Stimulated activated CD8-positive, alpha-beta memory T cell treated with anti-CD3 and anti-CD28 coated beads, Interleukin-7, amount 100 ng/mL, for 1 hour (primary cell): Measurements from ENCODE around the gene DENND1A.

Experiments
- DNase-seq, 2 donors: peaks; one replicate each; pipeline ENCODE4 v3.0.0-alpha.2; 2020; ENCODE audit warnings: low read depth in 2 of 2

Gene DENND1A

GRCh38 chr9:123540457-123540856 lies 389.5 kb downstream of the DENND1A start:
- DNase-seq, result no peak

GRCh38 chr9:123537809-123538208 lies 392.1 kb downstream of the DENND1A start:
- no peak for DNase-seq

DNA sequence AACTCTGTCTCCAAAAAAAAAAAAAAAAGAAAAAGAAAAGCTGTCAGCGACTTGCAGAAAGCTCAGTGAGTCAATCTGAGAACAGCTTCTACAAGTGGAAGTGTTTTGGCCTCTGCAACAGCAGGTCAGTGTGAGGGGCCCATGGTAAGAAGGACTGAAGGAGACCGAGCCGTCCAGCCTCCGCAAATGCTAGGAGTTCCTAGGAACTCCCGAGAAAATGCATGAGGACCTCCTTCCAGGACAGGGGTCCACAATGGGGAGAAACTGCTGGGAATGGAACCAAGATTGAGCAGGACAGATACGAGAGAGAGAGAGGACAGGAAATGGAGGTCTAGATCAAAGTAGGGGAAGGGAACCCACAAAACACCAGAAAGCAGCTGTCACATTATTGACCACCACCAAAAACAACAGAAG lies 393.5 kb downstream of the DENND1A start:
- no peak for DNase-seq

DNA sequence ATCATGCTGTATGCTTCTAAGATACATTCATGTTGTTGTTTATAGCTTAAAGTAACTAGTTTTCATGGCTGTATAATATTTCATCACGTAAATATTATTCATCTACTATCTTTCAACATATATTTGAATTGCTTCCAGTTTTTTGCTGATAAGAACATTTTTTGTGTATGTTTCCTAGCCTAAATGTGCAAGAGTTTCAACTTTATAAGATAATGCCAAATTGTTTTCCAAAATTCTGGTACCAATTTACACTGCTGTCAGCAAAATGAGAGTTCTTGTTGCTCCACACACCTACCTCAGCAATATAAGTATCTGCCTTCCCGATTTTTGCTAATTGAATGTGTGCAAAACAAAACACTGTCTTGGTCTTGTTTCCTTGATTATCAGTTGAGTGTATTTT lies 395.6 kb downstream of the DENND1A start:
- DNase-seq, result no peak

GRCh38 chr9:123530244-123530643 lies 399.7 kb downstream of the DENND1A start:
- no peak for DNase-seq

DNA sequence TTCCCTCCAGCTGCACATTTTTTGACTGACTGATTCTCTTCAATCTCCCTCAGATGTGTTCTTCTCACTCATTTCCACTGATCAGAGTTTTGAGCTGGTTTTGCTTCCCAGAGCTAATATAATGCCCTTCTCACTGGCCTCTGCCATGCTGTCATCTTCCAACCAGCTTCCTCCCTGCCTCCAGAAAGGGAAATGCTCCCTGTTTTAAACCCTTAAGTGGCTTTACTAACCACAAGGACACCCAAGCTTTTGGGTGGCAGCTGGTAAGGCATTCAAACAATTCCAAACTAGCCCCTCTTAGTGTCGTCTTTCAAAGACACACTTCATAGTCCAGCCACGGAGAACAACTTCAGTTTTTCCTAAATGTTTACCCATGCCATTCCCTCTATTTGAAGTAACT lies 401.4 kb downstream of the DENND1A start:
- no peak for DNase-seq

DNA sequence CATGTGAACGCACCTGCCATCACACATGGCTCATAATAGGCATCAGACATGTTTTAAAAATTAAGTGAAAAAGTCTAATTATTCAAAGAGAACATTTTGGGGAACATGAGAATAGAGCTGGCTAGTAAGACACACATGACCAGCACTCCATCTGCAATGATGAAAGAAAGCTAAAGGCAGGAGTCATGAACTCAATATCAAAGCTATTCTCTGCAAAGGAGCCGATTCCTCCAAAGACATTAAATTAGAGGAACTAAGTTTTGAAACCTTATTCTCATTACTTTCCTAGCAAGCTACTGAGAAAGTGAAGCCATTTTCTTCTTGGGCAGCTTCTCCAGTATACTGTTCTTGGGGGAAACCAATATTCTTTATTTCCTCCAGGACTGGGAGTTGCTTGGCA lies 401.9 kb downstream of the DENND1A start:
- DNase-seq, result no peak

GRCh38 chr9:123525957-123526356 lies 404.0 kb downstream of the DENND1A start:
- DNase-seq, result no peak

GRCh38 chr9:123525424-123525823 lies 404.5 kb downstream of the DENND1A start:
- no peak for DNase-seq

- no peak for DNase-seq
These were observed 405.1 kb downstream of the DENND1A start for GRCh38 chr9:123524866-123525265.

DNA sequence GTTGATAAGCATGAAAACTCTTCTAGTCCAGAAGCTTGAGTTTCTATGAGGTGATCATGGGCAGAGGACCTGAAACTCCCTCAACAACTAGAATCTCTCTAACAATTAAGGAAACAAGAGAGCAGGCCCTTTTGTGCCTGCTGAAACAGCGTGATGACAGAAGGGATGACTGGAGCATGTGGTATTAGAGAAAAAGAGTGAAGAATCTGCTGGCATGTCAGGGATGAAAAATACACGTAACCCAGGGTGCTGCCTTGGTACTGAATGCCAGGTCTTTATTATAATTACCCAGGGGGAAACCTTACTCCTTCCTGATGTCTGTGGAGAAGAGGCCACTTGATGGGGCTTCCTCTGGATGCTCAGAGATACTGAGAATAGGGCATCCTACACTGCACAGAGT lies 406.1 kb downstream of the DENND1A start:
- no peak for DNase-seq

- DNase-seq, result no peak
These were observed 406.9 kb downstream of the DENND1A start for GRCh38 chr9:123523001-123523400.

DNA sequence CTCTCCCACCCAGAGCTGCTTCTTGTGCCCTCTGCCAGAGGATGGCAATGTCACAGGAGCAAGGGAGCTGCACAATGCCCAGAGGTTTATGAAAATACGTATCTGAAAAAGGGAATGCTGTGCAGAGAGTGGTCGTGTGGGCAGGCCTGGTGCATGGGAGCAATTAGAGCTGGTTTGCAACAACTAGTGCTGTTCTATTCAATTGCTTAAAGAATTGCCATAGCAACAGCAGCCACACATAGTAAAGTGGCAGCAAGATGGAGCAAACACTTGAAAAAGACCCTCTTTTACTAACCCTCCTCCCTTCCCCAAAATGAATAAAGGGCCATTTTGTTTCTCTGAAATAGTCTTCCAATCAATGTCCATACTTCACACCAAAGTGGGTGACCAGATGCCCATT lies 407.7 kb downstream of the DENND1A start:
- DNase-seq, result no peak

DNA sequence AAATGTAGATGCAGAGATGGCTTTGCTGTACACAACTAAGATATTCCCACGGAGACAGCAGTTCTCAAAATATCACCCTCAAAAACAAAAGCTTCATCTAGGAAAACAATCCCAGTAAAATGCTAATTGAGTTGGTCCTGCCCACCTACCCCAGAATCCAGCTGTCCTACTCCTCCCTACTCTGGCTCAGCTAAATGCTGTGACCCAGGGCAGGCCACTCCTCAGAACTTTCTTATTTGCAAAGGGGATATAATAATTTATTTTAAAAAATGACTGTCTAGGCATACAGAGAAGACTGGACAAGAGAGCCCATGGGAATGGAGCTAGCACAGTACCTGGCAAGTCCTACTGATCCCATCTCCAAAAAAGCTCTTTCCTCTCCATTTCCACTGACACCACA lies 411.6 kb downstream of the DENND1A start:
- no peak for DNase-seq

DNA sequence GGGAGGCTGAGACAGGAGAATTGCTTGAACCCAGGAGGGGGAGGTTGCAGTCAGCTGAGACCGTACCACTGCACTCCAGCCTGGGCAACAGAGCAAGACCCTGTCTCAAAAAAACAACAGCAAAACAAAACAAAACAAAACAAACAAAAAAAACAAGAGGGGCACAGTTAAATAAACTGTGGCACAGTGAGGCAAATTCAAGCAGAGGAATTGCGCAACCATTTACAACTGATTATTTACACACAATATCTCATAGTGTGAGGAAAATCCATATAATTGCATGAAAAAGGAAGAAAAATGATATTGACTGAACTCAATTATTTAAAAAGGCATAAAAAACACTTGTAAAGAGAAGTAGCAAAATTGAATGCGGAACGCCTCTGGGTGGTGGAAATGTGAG lies 412.4 kb downstream of the DENND1A start:
- DNase-seq, result no peak

DNA sequence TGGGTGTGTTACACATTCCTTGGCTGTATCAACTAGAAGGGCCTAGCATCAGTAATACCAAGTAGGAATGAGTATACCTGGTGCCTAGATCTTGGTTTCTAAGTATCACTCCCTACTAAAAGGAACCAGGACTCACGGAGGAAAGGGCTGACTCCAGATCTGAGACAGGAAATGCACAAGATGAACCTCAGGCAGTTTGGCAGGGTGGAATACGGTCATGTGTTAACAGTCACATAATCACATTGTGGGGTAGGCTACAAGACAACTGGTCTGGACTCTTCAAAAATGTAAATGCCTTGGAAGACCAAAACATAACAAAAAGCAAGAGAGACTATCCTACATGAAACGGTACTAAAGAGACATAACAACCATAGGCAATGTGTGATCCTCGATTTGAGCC lies 415.2 kb downstream of the DENND1A start:
- no peak for DNase-seq

- DNase-seq, result no peak
These were observed 416.4 kb downstream of the DENND1A start for GRCh38 chr9:123513554-123513953.

DNA sequence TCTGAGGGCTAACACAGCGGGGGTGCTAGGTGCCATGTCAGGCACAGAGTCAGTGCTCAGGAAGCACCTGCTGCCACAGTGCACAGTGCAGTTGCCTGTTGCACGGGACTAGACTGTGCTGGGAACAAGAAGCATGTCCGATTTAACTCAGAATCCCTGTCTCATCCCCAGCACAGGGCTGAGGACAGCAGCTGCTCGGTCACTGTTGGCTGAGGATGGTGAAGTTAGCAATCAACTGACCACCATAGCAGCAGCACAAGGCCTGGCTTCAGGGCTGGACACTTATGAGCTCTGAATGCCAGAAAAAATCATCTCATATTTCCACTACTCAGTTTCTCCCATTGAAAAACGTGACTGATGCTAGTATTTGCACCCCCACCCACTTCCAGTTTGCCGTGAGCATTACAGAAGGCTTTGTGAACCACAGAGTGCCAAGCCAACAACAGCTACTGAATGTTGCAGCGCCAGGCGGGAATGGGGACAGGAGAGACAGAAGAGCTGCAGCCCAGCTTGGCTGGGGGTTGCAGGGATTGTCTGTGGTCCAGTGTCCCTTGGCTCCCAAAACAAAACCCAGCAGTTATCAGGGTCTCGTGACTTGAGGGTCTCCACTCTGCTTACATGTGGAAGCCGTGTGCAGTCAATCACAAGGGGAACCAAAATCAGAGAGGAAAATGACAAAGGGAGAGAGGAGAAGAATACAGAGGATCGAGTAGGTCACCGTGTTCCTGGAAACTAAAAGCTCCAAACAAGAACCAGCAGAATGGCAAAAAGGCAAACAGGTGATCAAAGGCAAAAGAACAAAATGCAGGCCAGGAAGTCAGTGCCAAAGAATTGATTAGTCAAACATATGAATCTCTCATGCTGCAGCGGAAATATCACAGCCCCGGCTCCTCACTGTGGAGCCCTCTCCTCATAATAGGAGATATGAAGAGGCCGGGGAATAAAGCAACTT lies 418.3 kb downstream of the DENND1A start:
- no peak for DNase-seq

- DNase-seq, result no peak
These were observed 420.3 kb downstream of the DENND1A start for GRCh38 chr9:123509646-123510045.

GRCh38 chr9:123508048-123508447 lies 421.9 kb downstream of the DENND1A start:
- DNase-seq, result no peak

DNA sequence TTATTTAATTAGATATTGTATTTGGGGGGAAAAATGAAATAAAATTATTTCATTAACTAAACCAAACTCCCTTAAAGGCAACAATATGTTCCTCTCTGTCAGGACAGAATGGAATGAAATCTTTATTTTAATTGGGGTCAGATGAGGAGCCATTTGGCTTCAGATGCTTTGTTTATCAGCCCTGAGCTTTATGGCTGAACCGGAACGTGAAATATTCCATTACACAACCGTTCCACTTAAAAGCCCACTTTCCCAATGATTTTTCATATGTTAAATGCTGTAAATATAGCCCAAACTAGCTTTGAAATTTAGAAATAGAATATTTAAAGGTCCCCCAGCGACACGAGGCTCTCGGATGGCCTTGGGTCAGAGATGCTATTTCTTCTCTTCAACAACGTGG lies 424.4 kb downstream of the DENND1A start:
- no peak for DNase-seq

GRCh38 chr9:123500336-123500735 lies 429.6 kb downstream of the DENND1A start:
- DNase-seq, result no peak

DNA sequence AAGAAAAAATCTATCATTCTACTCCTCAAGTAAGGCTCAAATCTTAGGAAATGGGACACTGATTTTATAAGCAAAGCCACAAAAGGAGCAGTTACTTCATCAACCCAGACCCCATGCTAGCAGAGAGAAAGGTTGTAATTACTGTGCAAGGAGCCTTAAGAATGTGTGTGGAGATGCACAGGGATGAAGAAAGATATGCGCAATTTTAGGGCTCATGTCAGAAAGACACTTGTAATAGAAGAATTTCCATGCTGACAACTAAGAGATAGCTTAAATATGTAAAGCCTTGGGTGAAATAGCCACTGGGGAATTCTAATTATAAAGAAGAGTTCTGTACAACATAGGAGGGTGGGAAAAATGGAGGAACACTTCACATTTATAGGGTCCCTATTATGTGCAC lies 432.1 kb downstream of the DENND1A start:
- DNase-seq, result no peak

DNA sequence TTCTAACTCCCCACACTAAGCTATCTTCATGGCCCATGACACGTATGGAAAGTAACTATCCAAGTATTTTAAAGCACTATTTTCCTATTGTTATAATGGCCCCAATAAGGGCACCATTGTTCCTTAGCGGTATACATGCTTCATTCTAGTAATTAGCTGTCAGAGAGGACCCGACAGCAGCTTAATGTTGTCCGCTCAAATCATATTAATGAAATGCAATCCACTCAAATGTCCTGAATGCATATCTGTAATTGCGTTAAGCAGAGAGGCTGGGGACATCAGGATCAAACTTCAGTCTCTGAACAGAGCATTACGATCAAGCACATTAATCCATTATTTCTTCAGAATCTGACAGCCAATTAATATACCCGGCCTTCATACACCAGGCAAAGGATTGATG lies 434.2 kb downstream of the DENND1A start:
- DNase-seq, result no peak
